K562 (cell line): ENCODE data around the gene HGD. TPM values are rescaled to one million over a fixed set of nuclear protein-coding genes. Genes with fewer than 3 reads are reported as not detected.

Source experiments
- ATAC-seq: fragments of 200-7000 bp; cut with Tn5 transposase; 3 replicates; pipeline ENCODE4 v1.9.1; 2020; ENCODE audit warnings: moderate library complexity
- BruUV-seq: library from RNA; stranded (reverse); fragments of 400-500 nt; replicated peaks from 2 replicates; lab custom pipeline; 2021; lab: Mats Ljungman, UMichigan
- CTCF ChIA-PET: fragments of 300-600 bp; formaldehyde crosslinking; extraction: SDS; loops from one replicate; lab custom pipeline; 2021; ENCODE audit warnings: low intra/inter-chr PET ratio; lab: Yijun Ruan, JAX
- POLR2A ChIA-PET: fragments of 300-600, 350-650 bp; sonication (Branson Sonifier 250); formaldehyde crosslinking; extraction: SDS; loops from one replicate; lab custom pipeline; 2021; ENCODE audit warnings: antibody characterized with exemption, inconsistent platforms; lab: Yijun Ruan, JAX
- DNase-seq, 4 experiments: peaks; one replicate each; pipeline versions ENCODE4 v3.0.0 to v3.0.0-alpha.2; 2011 to 2018; ENCODE audit warnings: low spot score in 3 of 4, mixed read lengths in 3 of 4; ENCODE audit errors: extremely low read depth in 1 of 4
- FAIRE-seq: peaks from 2 replicates; lab custom pipeline; 2011; peaks lifted over from hg19 to GRCh38; lab: Jason Lieb, UNC
- H2AFZ ChIP-seq: 2 replicates; pipeline ENCODE4 v1.6.0; 2011; ENCODE audit warnings: low read depth, low read length, control low read depth, inconsistent platforms
- H3K27ac ChIP-seq: fragments of 200-600 bp; 3 replicates; pipeline ENCODE4 v1.8.0; 2011; ENCODE audit warnings: low read depth, mild to moderate bottlenecking, control low read depth, inconsistent platforms, low read length, moderate library complexity, mixed read lengths; ENCODE audit errors: extremely low read depth
- H3K27me3 ChIP-seq, 2 experiments: fragments of 300-600 bp in 1 of 2; 2 replicates in 1 of 2; 3 replicates in 1 of 2; pipeline versions ENCODE4 v1.6.0 to v1.8.0; 2011; ENCODE audit warnings: inconsistent platforms in 2 of 2, low read length in 2 of 2, mild to moderate bottlenecking in 1 of 2, mixed read lengths in 1 of 2, moderate library complexity in 1 of 2; ENCODE audit not compliant: control insufficient read depth in 2 of 2, insufficient read depth in 2 of 2
- H3K36me3 ChIP-seq: fragments of 300-600 bp; 3 replicates; pipeline ENCODE4 v1.8.0; 2011; ENCODE audit warnings: mild to moderate bottlenecking, low read length, inconsistent platforms; ENCODE audit not compliant: control insufficient read depth, insufficient read depth
- H3K4me1 ChIP-seq, 2 experiments: fragments of 200-600 bp in 1 of 2; replicated peaks in 1 of 2; 2 replicates in 1 of 2; 3 replicates in 1 of 2; pipeline versions ENCODE4 v1.5.1 to v1.8.0; 2011; ENCODE audit warnings: inconsistent platforms in 2 of 2, low read length in 2 of 2, mild to moderate bottlenecking in 1 of 2, mixed read lengths in 1 of 2, moderate library complexity in 1 of 2; ENCODE audit not compliant: control insufficient read depth in 2 of 2, insufficient read depth in 2 of 2
- H3K4me2 ChIP-seq: 2 replicates; pipeline ENCODE4 v1.6.1; 2011; ENCODE audit warnings: low read length, control low read depth, inconsistent platforms, mixed read lengths; ENCODE audit not compliant: insufficient read depth
- H3K4me3 ChIP-seq: fragments of 200-600 bp; sonication (generic), shearing (Covaris generic); 2 replicates; pipeline ENCODE4 v1.5.1; 2016; ENCODE audit warnings: control low read depth, inconsistent platforms
- H3K79me2 ChIP-seq: fragments of 200-600 bp; 3 replicates; pipeline ENCODE4 v1.8.0; 2011; ENCODE audit warnings: low read length, inconsistent platforms; ENCODE audit not compliant: control insufficient read depth, insufficient read depth
- H3K9ac ChIP-seq, 2 experiments: 2 replicates each; pipeline versions ENCODE4 v1.6.0 to v1.6.1; 2011; ENCODE audit warnings: low read depth in 2 of 2, low read length in 2 of 2, control low read depth in 1 of 2, inconsistent platforms in 1 of 2, mild to moderate bottlenecking in 1 of 2, mixed read lengths in 1 of 2; ENCODE audit not compliant: insufficient read depth in 1 of 2
- H3K9me1 ChIP-seq: one replicate; pipeline ENCODE4 v1.6.0; 2011; ENCODE audit warnings: inconsistent platforms, mild to moderate bottlenecking, low read length, moderate library complexity; ENCODE audit not compliant: control insufficient read depth, insufficient read depth
- H3K9me3 ChIP-seq: replicated peaks from 2 replicates; pipeline ENCODE4 v1.5.1; 2011; ENCODE audit warnings: low read depth, low read length, inconsistent platforms; ENCODE audit not compliant: control insufficient read depth, insufficient read depth
- H4K20me1 ChIP-seq: replicated peaks from 2 replicates; pipeline ENCODE4 v1.6.1; 2011; ENCODE audit warnings: low read length, inconsistent platforms, mixed read lengths; ENCODE audit not compliant: control insufficient read depth, insufficient read depth
- CEBPG ChIP-seq, 3 experiments: fragments of 200-800 bp in 1 of 3; sonication (Bioruptor generic) in 1 of 3; sonication (generic) in 1 of 3; formaldehyde crosslinking in 1 of 3; IDR thresholded peaks in 2 of 3; conservative IDR thresholded peaks in 1 of 3; 2 replicates each; pipeline versions ENCODE4 v1.6.1 to v1.8.0; 2016 to 2022; ENCODE audit warnings: missing compliant biosample characterization in 2 of 3, missing genetic modification characterization in 2 of 3, mild to moderate bottlenecking in 1 of 3, missing genetic modification reagents in 1 of 3
- HES1 ChIP-seq: fragments of 450-650 bp; IDR thresholded peaks from 2 replicates; pipeline ENCODE4 v1.6.1; 2016; ENCODE audit warnings: low read depth, mild to moderate bottlenecking, moderate library complexity
- SNRNP70 ChIP-seq: fragments of 200-400 bp; formaldehyde crosslinking; optimal IDR thresholded peaks from 2 replicates; pipeline ENCODE3; 2017; ENCODE audit warnings: low read depth, low read length
- ZNF717 ChIP-seq: fragments of 250-450 bp; sonication (Bioruptor Pico); IDR thresholded peaks from 2 replicates; pipeline ENCODE4 v1.5.0; 2021
- WGBS: fragments of 100-300 bp; shearing (Covaris generic); methylation state at CpG from one replicate; pipeline ENCODE4 v1.1.6; 2016; ENCODE audit warnings: low coverage, mixed read lengths; ENCODE audit not compliant: insufficient coverage; ENCODE audit errors: missing lambda C conversion rate; 5-methylcytosine and 5-hydroxymethylcytosine counted together
- in situ Hi-C: fragments of 300-500 bp; cut with MboI; formaldehyde crosslinking; loops from 4 replicates; pipeline ENCODE4 v1.15.0; 2018; ENCODE audit warnings: inconsistent platforms, mixed read lengths
- intact Hi-C: fragments of 100-400 bp; cut with micrococcal nuclease; formaldehyde crosslinking; loops from 2 replicates; pipeline ENCODE4 v1.14.2; 2022
- polyA plus RNA-seq, 8 experiments: library from polyadenylated mRNA; depleted of rRNA in 4 of 8; stranded (reverse) in 5 of 8; unstranded in 3 of 8; fragments of >200 nt; fragmentation: Nextera tagmentation in 2 of 8; fragmentation: Illumina TruSeq in 1 of 8; extraction: Ambion mirVana in 2 of 8; extraction: Trizol in 1 of 8; gene quantifications; 2 replicates each; pipeline versions ENCODE4 v1.2.1 to v1.2.3, GENCODE V29; 2011 to 2014; ENCODE audit warnings: inconsistent platforms in 1 of 8, missing spikeins in 1 of 8
- total RNA-seq, 7 experiments: library from RNA; depleted of rRNA in 6 of 7; stranded (reverse); fragments of >200 nt in 6 of 7; fragmentation: Illumina TruSeq in 2 of 7; extraction: Trizol in 2 of 7; gene quantifications; 2 replicates each; pipeline versions ENCODE4 v1.2.1 to v1.2.3, GENCODE V29; 2011 to 2021; ENCODE audit warnings: low replicate concordance in 1 of 7
- TF ChIP-seq, protein P1 (sequence below): fragments of 450-650 bp; formaldehyde crosslinking; IDR thresholded peaks from 2 replicates; pipeline ENCODE4 v1.4.0; 2020; ENCODE audit warnings: mild to moderate bottlenecking

The HGD gene
- total and polyA plus RNA-seq, 9 of the 15 experiments (the other 6 are each of a cell fraction or from before 2014, with no cell fraction given), result 0.08 to 0.25 (median 0.17) TPM; not detected in 4

GRCh38 chr3:120681018-120681417 lies 1.0 kb downstream of the HGD start (continued):
- TF ChIP-seq, protein P1, sequence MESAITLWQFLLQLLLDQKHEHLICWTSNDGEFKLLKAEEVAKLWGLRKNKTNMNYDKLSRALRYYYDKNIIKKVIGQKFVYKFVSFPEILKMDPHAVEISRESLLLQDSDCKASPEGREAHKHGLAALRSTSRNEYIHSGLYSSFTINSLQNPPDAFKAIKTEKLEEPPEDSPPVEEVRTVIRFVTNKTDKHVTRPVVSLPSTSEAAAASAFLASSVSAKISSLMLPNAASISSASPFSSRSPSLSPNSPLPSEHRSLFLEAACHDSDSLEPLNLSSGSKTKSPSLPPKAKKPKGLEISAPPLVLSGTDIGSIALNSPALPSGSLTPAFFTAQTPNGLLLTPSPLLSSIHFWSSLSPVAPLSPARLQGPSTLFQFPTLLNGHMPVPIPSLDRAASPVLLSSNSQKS (CRISPR knock-in tag), result no peak
- no peak for TF ChIP-seq HES1

DNA sequence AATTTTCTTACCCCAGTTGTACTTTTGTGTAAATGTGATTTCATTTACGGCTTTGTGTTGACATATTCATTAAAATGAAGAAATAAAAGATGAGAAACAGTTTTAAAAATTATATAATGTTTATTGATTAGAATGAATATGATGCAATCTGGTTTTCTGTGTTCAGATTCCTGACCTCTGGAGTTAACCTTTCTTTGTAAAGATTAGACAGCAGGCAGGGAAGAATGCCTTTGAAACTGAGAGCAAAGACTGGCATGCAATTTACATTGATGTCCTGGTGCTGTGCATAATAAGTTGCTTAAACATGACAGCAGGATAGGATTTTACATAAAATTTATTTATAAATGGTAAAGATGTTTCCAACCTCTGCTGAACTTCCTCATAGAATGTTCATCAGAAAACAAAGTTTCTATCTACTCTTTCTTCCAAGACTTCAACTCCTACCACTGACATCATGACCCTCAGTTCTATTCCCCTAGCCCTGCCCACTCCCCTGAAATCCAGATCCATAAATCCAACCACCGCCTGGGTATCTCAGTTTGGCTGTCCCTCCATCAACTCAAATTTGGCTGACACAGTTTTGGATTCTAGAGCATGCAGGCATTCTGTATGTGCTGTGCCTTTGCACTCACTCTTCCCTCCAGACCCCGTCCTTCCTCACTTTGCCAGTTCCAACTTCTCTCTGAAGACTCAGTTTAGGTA lies 1.7 kb downstream of the HGD start:
- Histone ChIP-seq H3K4me3 (no peak overlapping the region), H3K36me3 (no peaks in the 10 kb centered on the region), H3K4me1 (no peaks in the 10 kb centered on the region; a peak in 1 of 5 replicates), H3K9me3 (no peaks in the 10 kb centered on the region), H3K27ac (no peak overlapping the region), H3K27me3 (no peaks in the 10 kb centered on the region), H3K9me1 (no peaks in the 10 kb centered on the region), H4K20me1 (no peaks in the 10 kb centered on the region), H2AFZ (no peak overlapping the region), H3K9ac (no peak overlapping the region), H3K4me2 (no peak overlapping the region), H3K79me2 (no peaks in the 10 kb centered on the region)
- ChIA-PET POLR2A (no interaction called here), CTCF (no interaction called here)
- no TSS peak for BruUV-seq
- in situ Hi-C loops (no loop called here), intact Hi-C loops (no loop called here)
- WGBS, result 40% methylated on average over 3 of the region's 3 CpGs
- DNase-seq, result no peak
- no peak for FAIRE-seq
- ATAC-seq, result no peak
- no peak for TF ChIP-seq ZNF717 (CRISPR knock-in tag)
- TF ChIP-seq CEBPG (CRISPR knock-in tag; IDR thresholded peaks at IDR 0.05), result no peak
- TF ChIP-seq CEBPG (tag; conservative IDR thresholded peaks at IDR 0.05 in 1 of 2, IDR thresholded peaks at IDR 0.05 in 1 of 2), result peak; percentile 23 to 69; a peak in 2 of 4 replicates
- no peak for TF ChIP-seq SNRNP70
